Glutamatergic neuron (in vitro differentiated cells): ENCODE data around the gene EIF5A2. TPM values are rescaled to one million over a fixed set of nuclear protein-coding genes. Genes with fewer than 3 reads are reported as not detected.
"Not testable (repeated sequence)": the region's sequence is repeated elsewhere in the genome, so short reads cannot be mapped to it uniquely, and the experiment has no call there.

ENCODE experiments used
- DNase-seq: peaks from one replicate; pipeline ENCODE4 v3.0.0; 2022
- H3K27ac Mint-ChIP-seq: one replicate; pipeline ENCODE4 v1.8.0; 2020; ENCODE audit warnings: mild to moderate bottlenecking, mixed read lengths, inconsistent platforms; ENCODE audit not compliant: unreplicated experiment
- H3K27me3 Mint-ChIP-seq: one replicate; pipeline ENCODE4 v1.8.0; 2020; ENCODE audit warnings: mild to moderate bottlenecking, moderate library complexity, mixed read lengths, inconsistent platforms; ENCODE audit not compliant: unreplicated experiment
- H3K36me3 Mint-ChIP-seq: one replicate; pipeline ENCODE4 v1.8.0; 2020; ENCODE audit warnings: mild to moderate bottlenecking, mixed read lengths, inconsistent platforms; ENCODE audit not compliant: unreplicated experiment
- H3K4me1 Mint-ChIP-seq: one replicate; pipeline ENCODE4 v1.8.0; 2020; ENCODE audit warnings: mild to moderate bottlenecking, low read depth, mixed read lengths, inconsistent platforms; ENCODE audit not compliant: unreplicated experiment
- H3K4me3 Mint-ChIP-seq: one replicate; pipeline ENCODE4 v1.8.0; 2020; ENCODE audit warnings: mild to moderate bottlenecking, mixed read lengths, inconsistent platforms; ENCODE audit not compliant: unreplicated experiment
- H3K9me3 Mint-ChIP-seq: one replicate; pipeline ENCODE4 v1.8.0; 2020; ENCODE audit warnings: mild to moderate bottlenecking, moderate library complexity, mixed read lengths, inconsistent platforms; ENCODE audit not compliant: unreplicated experiment
- total RNA-seq: library from RNA; stranded (reverse); fragmentation: NEBNext Ultra II Directional; extraction: Animal tissue kit (Norgen Biotek cat#: 25700); gene quantifications from one replicate; pipeline ENCODE4 v1.2.1, GENCODE V29; 2021; ENCODE audit not compliant: unreplicated experiment
- TF ChIP-seq, protein P1 (sequence below): fragments of 200-600 bp; sonication (generic); IDR thresholded peaks from one replicate; pipeline ENCODE4 v1.5.0; 2021; ENCODE audit not compliant: partially characterized antibody, unreplicated experiment

The EIF5A2 gene
- total RNA-seq, 1 donor from 2014 or later: 10.2 TPM

DNA sequence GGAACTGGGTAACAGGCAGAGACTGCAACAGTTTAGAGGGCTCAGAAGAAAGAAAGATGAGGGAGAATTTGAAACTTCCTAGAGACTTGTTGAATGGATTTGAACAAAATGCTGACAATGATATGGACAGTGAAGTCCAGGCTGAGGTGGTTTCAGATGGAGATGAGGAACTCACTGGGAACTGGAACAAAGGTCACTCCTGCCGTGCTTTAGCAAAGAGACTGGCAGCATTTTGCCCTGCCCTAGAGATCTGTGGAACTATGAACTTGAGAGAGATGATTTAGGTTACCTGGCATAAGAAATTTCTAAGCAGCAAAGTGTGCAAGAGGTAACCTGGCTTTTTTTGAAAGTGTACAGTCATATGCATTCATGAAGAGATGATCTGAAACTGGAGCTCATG lies 11.7 kb downstream of the EIF5A2 start:
- Mint-ChIP-seq H3K4me3 (no peak overlapping the region), H3K4me1 (no peaks in the 10 kb centered on the region), H3K36me3 (peaks cover 11% of the 10 kb centered on the region), H3K9me3 (peaks cover 1% of the 10 kb centered on the region), H3K27ac (no peak overlapping the region), H3K27me3 (no peaks in the 10 kb centered on the region)
- no peak for DNase-seq
- TF ChIP-seq, protein P1, sequence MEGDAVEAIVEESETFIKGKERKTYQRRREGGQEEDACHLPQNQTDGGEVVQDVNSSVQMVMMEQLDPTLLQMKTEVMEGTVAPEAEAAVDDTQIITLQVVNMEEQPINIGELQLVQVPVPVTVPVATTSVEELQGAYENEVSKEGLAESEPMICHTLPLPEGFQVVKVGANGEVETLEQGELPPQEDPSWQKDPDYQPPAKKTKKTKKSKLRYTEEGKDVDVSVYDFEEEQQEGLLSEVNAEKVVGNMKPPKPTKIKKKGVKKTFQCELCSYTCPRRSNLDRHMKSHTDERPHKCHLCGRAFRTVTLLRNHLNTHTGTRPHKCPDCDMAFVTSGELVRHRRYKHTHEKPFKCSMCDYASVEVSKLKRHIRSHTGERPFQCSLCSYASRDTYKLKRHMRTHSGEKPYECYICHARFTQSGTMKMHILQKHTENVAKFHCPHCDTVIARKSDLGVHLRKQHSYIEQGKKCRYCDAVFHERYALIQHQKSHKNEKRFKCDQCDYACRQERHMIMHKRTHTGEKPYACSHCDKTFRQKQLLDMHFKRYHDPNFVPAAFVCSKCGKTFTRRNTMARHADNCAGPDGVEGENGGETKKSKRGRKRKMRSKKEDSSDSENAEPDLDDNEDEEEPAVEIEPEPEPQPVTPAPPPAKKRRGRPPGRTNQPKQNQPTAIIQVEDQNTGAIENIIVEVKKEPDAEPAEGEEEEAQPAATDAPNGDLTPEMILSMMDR: no peak

DNA sequence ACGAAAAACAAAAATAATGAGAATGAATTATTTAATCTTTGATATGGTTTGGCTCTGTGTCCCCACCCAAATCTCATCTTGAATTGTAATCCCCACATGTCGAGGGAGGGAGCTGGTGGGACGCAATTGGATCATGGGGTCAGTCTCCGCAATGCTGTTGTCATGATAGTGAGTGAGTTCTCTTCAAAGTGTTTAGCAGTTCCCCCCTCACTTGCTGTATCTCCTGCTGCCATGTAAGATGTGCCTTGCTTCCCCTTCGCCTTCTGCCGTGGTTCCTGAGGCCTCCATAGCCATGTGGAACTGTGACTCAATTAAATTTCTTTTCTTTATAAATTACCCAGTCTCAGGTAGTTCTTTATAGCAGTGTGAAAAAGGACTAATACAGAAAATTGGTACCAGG lies 12.1 kb downstream of the EIF5A2 start:
- not testable (repeated sequence) for H3K9me3 Mint-ChIP-seq, H3K4me3 Mint-ChIP-seq, H3K4me1 Mint-ChIP-seq, H3K27ac Mint-ChIP-seq, H3K27me3 Mint-ChIP-seq, DNase-seq
- H3K36me3 Mint-ChIP-seq: peaks cover 11% of the 10 kb centered on the region

DNA sequence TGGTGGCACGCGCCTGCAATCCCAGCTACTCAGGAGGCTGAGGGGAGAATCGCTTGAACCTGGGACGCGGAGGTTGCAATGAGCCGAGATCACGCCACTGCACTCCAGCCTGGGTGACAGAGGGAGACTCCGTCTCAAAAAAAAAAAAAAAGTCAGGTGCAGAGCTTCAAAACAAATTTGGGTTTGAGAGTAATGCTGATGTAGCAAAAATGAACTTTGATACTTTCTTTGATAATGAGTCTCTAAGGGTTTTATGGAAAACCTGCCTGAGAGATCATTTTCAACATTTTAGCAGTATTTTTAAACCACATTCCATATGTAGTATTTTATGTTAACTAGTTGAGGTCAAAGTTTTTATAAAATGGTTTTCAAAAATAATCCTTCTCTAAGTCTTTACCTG lies 14.5 kb downstream of the EIF5A2 start:
- Mint-ChIP-seq H3K36me3 (peaks cover 11% of the 10 kb centered on the region), H3K9me3 (peaks cover 3% of the 10 kb centered on the region), H3K27ac (no peak overlapping the region), H3K4me1 (no peaks in the 10 kb centered on the region), H3K27me3 (no peaks in the 10 kb centered on the region), H3K4me3 (no peak overlapping the region)
- TF ChIP-seq, protein P1: no peak
- DNase-seq: no peak

DNA sequence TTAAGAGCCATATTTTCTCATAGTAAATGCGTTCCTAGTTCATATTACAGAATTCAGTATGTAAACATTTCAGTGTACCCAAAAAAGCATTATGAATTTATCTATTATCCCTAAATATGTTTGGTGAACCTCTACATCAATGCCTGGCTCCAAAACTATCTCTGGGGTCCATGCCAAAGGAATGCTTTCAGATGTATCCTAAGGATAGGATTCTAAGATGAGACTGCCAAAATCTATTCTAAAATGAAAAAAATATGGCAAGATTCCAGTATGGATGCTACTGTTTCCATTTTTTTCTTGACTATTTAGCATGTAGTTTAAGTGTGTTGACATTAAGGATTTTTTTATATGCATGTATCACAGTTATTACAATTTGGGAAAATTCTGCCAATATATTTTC lies 18.8 kb downstream of the EIF5A2 start:
- H3K36me3 Mint-ChIP-seq: peaks cover under 1% of the 10 kb centered on the region
- no peak overlapping the region for H3K27ac Mint-ChIP-seq
- peaks cover under 1% of the 10 kb centered on the region for H3K27me3 Mint-ChIP-seq
- no peaks in the 10 kb centered on the region for H3K4me1 Mint-ChIP-seq
- TF ChIP-seq, protein P1: no peak
- DNase-seq: no peak
- H3K9me3 Mint-ChIP-seq: peaks cover 3% of the 10 kb centered on the region
- H3K4me3 Mint-ChIP-seq: no peak overlapping the region

DNA sequence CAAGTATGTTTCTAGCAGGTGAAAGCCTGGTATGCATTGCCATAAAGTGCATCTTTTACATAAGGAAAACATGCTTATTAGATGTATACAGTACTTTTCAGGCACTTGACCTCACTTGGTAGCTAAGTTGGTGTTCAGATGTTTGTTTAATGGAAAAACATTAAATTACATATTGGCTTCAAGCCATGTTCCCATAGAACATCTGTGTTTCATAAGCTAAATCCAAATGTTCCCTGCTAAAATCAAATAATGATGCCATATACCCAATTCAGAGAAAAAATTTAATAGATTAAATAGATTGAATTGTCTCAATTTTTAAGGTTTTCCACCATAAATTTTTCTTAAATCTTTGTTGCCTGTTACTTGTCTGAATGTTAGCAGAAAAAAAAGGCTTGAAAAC lies 19.3 kb downstream of the EIF5A2 start:
- H3K27me3 Mint-ChIP-seq: peaks cover 2% of the 10 kb centered on the region
- no peak overlapping the region for H3K27ac Mint-ChIP-seq
- H3K4me3 Mint-ChIP-seq: no peak overlapping the region
- peaks cover 4% of the 10 kb centered on the region for H3K9me3 Mint-ChIP-seq
- no peak for DNase-seq
- peaks cover 2% of the 10 kb centered on the region for H3K4me1 Mint-ChIP-seq
- TF ChIP-seq, protein P1: no peak
- H3K36me3 Mint-ChIP-seq: peaks cover 5% of the 10 kb centered on the region

DNA sequence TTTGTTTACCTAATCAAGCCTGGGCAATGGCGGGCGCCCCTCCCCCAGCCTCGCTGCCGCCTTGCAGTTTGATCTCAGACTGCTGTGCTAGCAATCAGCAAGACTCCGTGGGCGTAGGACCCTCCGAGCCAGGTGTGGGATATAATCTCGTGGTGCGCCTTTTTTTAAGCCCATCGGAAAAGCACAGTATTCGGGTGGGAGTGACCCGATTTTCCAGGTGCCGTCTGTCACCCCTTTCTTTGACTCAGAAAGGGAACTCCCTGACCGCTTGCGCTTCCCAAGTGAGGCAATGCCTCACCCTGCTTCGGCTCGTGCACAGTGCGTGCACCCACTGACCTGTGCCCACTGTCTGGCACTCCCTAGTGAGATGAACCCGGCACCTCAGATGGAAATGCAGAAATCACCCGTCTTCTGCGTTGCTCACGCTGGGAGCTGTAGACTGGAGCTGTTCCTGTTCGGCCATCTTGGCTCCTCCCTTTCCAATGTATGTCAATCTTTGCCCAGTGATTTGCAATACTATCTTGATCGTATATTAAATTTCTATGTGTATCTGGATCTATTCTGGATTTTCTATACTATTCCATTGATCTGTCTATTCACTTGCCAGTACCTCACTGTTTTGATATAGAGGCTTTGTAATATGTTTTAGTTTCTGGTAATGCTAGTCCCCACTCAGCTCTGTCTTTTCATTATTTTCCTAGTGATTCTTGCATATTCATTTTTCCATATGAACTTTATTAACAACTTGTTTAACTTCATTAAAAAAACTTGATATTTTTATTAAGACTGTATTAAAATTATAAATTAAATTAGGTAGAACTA lies 24.1 kb downstream of the EIF5A2 start:
- H3K36me3 Mint-ChIP-seq, H3K4me3 Mint-ChIP-seq, DNase-seq, H3K9me3 Mint-ChIP-seq, H3K27me3 Mint-ChIP-seq, H3K4me1 Mint-ChIP-seq: not testable (repeated sequence)
- peak overlapping the region; percentile 38 for H3K27ac Mint-ChIP-seq

DNA sequence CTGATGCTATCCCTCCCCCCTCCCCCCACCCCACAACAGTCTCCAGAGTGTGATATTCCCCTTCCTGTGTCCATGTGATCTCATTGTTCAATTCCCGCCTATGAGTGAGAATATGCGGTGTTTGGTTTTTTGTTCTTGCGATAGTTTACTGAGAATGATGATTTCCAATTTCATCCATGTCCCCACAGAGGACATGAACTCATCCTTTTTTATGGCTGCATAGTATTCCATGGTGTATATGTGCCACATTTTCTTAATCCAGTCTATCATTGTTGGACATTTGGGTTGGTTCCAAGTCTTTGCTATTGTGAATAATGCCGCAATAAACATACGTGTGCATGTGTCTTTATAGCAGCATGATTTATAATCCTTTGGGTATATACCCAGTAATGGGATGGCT lies 29.7 kb downstream of the EIF5A2 start:
- not testable (repeated sequence) for H3K4me3 Mint-ChIP-seq, H3K27ac Mint-ChIP-seq, H3K4me1 Mint-ChIP-seq, H3K36me3 Mint-ChIP-seq, DNase-seq, H3K9me3 Mint-ChIP-seq, H3K27me3 Mint-ChIP-seq

DNA sequence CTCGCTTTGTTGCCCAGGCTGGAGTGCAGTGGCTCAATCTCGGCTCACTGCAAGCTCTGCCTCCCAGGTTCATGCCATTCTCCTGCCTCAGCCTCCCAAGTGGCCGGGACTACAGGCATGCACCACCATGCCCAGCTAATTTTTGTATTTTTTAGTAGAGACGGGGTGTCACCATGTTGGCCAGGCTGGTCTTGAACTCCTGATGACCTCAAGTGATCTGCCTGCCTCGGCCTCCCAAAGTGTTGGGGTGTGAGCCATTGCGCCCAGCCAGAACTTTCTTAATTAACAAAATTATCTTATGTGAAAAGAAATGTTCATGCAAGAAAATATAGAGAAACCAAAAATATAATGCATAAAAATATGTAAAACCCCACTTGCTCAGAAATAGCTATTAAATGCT lies 31.1 kb downstream of the EIF5A2 start:
- not testable (repeated sequence) for H3K27ac Mint-ChIP-seq, H3K4me3 Mint-ChIP-seq, H3K4me1 Mint-ChIP-seq, H3K27me3 Mint-ChIP-seq, H3K36me3 Mint-ChIP-seq, H3K9me3 Mint-ChIP-seq, DNase-seq
